NCI-H2171 (cell line): ENCODE results near the gene RNF207.

Source experiments
- DNase-seq: peaks from one replicate; lab custom pipeline; 2025; lab: John Stamatoyannopoulos, UW

RNF207 gene

GRCh38 chr1:6174621-6175410 lies 31.1 kb upstream of the RNF207 start:
- no peak for DNase-seq

GRCh38 chr1:6175411-6175828 lies 30.5 kb upstream of the RNF207 start:
- no peak for DNase-seq

GRCh38 chr1:6176779-6177178 lies 29.1 kb upstream of the RNF207 start:
- DNase-seq = no peak

- DNase-seq = no peak
These were observed 28.1 kb upstream of the RNF207 start for GRCh38 chr1:6177681-6178380.

- DNase-seq = no peak
These were observed 27.0 kb upstream of the RNF207 start for GRCh38 chr1:6178751-6179563.

GRCh38 chr1:6179564-6180175 lies 26.2 kb upstream of the RNF207 start:
- peak; percentile 19 for DNase-seq

GRCh38 chr1:6180268-6180706 lies 25.6 kb upstream of the RNF207 start, which contains the start of gene CHD5:
CHD5 (minus strand) TSS chr1:6180321; CDS start chr1:6180023, 298 bp downstream.
- DNase-seq = peak; percentile 35

- DNase-seq = peak; percentile 39
These were observed 25.1 kb upstream of the RNF207 start for GRCh38 chr1:6180707-6181311.

- DNase-seq = no peak
These were observed 24.6 kb upstream of the RNF207 start for GRCh38 chr1:6181347-6181770.

GRCh38 chr1:6183520-6183989 lies 22.4 kb upstream of the RNF207 start:
- DNase-seq = no peak

GRCh38 chr1:6184083-6184783 lies 21.7 kb upstream of the RNF207 start:
- DNase-seq = no peak

- DNase-seq = no peak
These were observed 20.8 kb upstream of the RNF207 start for GRCh38 chr1:6185151-6185550.

GRCh38 chr1:6185635-6186382 lies 20.1 kb upstream of the RNF207 start:
- DNase-seq = peak; percentile 13

GRCh38 chr1:6188466-6188865 lies 17.5 kb upstream of the RNF207 start:
- DNase-seq = no peak

- DNase-seq = no peak
These were observed 14.0 kb upstream of the RNF207 start for GRCh38 chr1:6191968-6192367.

- DNase-seq = no peak
These were observed 8.0 kb upstream of the RNF207 start for GRCh38 chr1:6197746-6198427.

- no peak for DNase-seq
These were observed 7.1 kb upstream of the RNF207 start for GRCh38 chr1:6198646-6199297.

- peak; percentile 98 for DNase-seq
These were observed 6.4 kb upstream of the RNF207 start, which contains the start of gene RPL22 for GRCh38 chr1:6199298-6200187. RPL22 (minus strand) TSS chr1:6199595; CDS start chr1:6199573, 22 bp downstream.
